Retinal pigment epithelial cell (primary cell): Measurements from ENCODE around the gene CD96.

ENCODE experiments used
- DNase-seq: peaks from one replicate; pipeline ENCODE4 v3.0.0-alpha.2; 2010; ENCODE audit warnings: low read depth
- H3K4me3 ChIP-seq: 2 replicates; pipeline ENCODE4 v1.5.1; 2011; ENCODE audit warnings: mild to moderate bottlenecking, low read length, control low read depth, moderate library complexity
- TF ChIP-seq, protein P1 (sequence below): conservative IDR thresholded peaks from 2 replicates; pipeline ENCODE4 v1.5.1; 2011; ENCODE audit warnings: low read depth, low read length, control low read depth, inconsistent platforms

The CD96 gene

DNA sequence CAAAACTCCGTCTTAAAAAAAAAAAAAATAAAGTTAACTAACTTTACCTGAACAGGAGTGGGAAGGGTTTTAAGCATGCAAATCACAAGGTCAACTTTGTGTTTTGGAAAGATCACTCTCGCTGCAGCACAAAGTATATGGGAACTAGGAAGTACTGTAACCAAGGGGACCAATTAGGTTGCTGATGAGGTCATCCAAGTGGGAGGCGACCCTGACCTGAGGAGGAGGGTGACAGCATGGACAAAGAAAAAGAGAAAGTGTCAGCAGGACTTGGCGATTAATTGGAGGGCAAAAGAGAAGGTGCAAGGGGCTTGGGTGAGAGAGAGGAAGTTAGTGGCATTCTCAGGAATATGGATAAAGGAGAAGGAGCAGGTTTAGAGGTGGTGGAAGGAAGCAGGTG, 142.6 kb downstream of the CD96 start:
- TF ChIP-seq, protein P1, sequence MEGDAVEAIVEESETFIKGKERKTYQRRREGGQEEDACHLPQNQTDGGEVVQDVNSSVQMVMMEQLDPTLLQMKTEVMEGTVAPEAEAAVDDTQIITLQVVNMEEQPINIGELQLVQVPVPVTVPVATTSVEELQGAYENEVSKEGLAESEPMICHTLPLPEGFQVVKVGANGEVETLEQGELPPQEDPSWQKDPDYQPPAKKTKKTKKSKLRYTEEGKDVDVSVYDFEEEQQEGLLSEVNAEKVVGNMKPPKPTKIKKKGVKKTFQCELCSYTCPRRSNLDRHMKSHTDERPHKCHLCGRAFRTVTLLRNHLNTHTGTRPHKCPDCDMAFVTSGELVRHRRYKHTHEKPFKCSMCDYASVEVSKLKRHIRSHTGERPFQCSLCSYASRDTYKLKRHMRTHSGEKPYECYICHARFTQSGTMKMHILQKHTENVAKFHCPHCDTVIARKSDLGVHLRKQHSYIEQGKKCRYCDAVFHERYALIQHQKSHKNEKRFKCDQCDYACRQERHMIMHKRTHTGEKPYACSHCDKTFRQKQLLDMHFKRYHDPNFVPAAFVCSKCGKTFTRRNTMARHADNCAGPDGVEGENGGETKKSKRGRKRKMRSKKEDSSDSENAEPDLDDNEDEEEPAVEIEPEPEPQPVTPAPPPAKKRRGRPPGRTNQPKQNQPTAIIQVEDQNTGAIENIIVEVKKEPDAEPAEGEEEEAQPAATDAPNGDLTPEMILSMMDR, result no peak
- no peak overlapping the region for H3K4me3 ChIP-seq

DNA sequence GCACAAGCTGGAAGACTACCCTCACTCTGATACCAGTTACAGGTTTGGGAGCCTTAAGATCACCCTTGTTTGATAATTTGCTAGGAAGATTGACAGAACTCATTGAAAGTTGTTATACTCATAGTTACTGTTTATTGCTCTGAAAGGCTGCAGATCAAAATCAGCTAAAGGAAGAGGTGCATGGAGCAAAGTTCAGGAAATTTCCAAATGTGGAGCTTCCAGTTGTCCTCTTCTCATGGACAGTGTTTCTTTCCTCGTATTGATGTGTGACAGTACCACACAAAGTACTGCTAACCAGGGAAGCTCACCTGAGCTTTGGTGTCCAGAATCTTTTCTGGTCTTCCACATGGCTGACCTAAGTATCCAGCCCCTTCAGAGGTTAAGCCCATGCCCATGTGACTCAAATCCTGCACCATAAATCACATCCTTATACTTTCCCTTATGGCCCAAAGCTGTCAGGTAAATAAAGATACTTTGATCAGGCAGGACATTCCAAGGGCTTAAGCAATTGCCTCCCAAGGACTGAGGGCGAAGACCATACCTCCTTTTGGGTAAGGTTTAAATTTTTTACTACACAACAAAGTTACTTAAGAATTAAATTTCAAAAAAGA, 146.3 kb downstream of the CD96 start:
- DNase-seq, result no peak
- H3K4me3 ChIP-seq, result no peak overlapping the region
- TF ChIP-seq, protein P1, result no peak

More for the DNA sequence above, 142.6 kb downstream of the CD96 start:
- DNase-seq, result no peak

DNA sequence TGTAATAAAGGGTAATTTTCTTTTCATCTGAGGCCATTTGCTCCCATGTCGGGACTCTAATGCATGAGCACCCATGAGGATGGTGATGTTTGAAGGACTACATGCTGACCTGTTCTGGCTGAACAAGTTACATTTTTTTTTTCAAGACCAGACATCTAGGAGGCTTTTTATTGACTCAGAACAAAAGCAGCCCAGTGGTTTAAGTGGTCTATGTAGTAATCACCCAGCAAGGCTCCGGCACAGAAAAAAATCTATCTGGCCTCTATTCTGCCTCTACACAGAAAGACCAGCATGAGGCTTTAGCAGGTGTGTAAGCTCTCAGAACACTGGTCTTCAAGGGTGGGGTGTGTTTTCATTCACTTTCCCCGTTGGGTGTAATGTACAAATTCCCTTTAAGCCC, 148.2 kb downstream of the CD96 start:
- TF ChIP-seq, protein P1, result no peak
- no peak overlapping the region for H3K4me3 ChIP-seq
- no peak for DNase-seq

DNA sequence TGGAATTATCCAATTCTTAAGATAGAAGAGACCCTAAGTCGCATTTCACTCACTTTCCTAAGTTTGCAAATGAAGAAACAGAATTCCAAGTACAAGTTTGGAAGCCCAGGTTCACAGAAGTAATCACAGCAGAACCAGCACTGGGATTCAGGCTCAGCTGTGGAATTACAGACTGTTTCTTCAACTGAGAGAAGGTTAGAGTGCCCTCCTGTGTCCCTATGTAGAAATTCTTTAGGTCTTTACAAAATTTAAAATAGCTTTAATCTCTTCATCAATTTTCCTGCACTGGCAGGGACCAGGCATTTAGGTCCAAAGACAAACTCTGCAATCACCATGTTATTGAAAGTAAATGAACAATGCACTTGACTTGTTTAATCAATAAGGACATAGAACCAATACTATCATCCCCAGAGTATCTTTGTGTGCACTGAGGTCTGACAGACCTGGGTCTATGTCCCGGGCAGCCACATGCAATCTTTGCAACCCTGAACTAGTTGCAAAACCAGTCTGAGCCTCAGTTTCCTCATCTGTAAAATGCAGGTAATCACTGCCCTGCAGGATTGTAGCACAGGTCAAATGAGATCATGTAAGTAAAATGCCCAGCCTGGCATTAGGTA, 149.4 kb downstream of the CD96 start:
- H3K4me3 ChIP-seq, result no peak overlapping the region
- TF ChIP-seq, protein P1, result peak; percentile 62
- DNase-seq, result no peak

DNA sequence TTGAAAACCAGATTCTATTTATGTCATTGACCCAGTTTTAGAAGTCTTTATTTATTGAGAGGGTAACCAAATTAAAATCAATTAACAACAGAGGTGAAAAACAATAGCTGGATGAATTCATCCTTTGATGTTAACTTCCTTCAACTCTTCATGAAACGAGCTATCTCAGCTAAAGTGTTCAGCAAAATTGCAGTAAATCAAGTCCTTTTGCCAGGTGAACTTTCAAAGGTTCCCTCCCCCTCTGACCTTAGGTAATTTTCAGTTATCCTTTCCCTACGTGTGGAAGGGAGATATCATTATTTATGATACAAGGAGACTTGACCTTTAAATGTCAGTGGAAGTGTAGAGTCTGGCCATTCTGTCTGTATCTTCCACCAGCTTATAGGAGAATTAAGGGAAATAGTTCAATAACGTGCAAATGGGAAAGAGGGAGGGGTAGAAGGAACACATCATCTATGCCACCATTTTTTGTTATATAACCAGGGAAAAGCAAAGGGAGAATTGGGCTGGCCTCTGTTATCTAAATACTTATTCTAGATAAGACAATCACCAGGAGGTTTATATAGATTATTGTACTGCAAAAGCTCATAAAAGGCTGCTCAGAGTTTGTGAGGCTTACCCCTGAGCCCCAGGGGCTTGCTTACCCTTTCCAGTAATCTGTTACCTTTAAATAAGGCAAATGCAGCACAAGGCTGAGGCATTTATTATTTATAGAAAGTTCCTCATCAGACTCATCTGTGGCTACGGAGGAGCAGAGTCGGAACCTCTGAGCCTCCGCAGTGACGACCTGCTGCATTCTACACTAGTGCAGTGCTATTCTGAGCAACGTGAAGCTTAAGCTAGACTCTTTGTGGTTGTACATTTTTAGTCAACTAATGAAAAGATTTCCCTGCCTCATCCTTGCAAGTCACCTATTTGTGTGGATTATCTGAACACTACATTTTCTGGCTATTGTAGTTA, 150.9 kb downstream of the CD96 start:
- TF ChIP-seq, protein P1, result no peak
- no peak overlapping the region for H3K4me3 ChIP-seq
- DNase-seq, result no peak

DNA sequence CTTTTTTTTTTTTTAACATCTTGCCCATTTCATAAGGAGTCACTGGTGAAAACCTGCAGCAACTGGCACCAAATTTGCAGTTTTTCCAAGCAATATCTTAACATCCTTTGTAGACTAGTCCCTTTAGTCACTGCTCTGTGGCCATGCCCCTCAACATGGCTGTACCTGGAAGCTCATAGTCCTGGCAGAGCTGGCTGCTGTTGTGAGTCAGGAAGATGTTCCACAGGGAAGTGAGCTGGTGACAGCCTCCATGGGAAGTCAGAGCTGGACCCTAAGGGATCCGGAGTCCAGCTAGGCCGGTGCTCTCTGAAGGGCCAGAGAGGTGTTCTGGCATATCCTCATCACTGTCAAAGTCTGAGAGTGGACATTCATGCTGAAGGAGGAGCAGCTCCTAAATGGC, 152.5 kb downstream of the CD96 start:
- H3K4me3 ChIP-seq, result no peak overlapping the region
- TF ChIP-seq, protein P1, result no peak
- no peak for DNase-seq
